IMR-90 (cell line): ENCODE measurements around the gene ARHGEF6. TPM values are rescaled to one million over a fixed set of nuclear protein-coding genes. Genes with fewer than 3 reads are reported as not detected.

Experiments
- ATAC-seq: fragments of 200-7000 bp; cut with Tn5 transposase; 2 replicates; pipeline ENCODE4 v1.9.1; 2020; ENCODE audit warnings: low read depth, mild to moderate bottlenecking, moderate library complexity
- BruUV-seq: library from RNA; stranded (reverse); fragments of 400-500 nt; replicated peaks from 2 replicates; lab custom pipeline; 2021; lab: Mats Ljungman, UMichigan
- CTCF ChIA-PET: fragments of 300-600 bp; formaldehyde crosslinking; extraction: SDS; loops from one replicate; lab custom pipeline; 2021; ENCODE audit warnings: antibody characterized with exemption; lab: Yijun Ruan, JAX
- POLR2A ChIA-PET: fragments of 300-600 bp; sonication (Branson Sonifier 250); formaldehyde crosslinking; loops from one replicate; lab custom pipeline; 2022; ENCODE audit warnings: antibody characterized with exemption; ENCODE audit not compliant: unreplicated experiment; lab: Charles Lee
- DNase-seq: peaks from one replicate; pipeline ENCODE4 v3.0.0; 2013
- H2AFZ ChIP-seq: replicated peaks from 2 replicates; pipeline ENCODE3; 2013; ENCODE audit warnings: low read length, mild to moderate bottlenecking; ENCODE audit not compliant: poor library complexity
- H2AK5ac ChIP-seq: 2 replicates; pipeline ENCODE4 v1.6.1; 2013; ENCODE audit warnings: low read depth, low read length, inconsistent platforms
- H2AK9ac ChIP-seq: replicated peaks from 2 replicates; pipeline ENCODE3; 2013; ENCODE audit warnings: mild to moderate bottlenecking, low read depth, low read length, moderate library complexity; ENCODE audit not compliant: poor library complexity
- H2BK120ac ChIP-seq: 2 replicates; pipeline ENCODE4 v1.6.1; 2013; ENCODE audit warnings: low read depth, low read length, inconsistent platforms
- H2BK15ac ChIP-seq: 3 replicates; pipeline ENCODE4 v1.6.1; 2013; ENCODE audit warnings: low read depth, low read length, inconsistent platforms
- H2BK20ac ChIP-seq: 2 replicates; pipeline ENCODE4 v1.6.1; 2013; ENCODE audit warnings: low read depth, mild to moderate bottlenecking, inconsistent platforms, low read length, moderate library complexity
- H2BK5ac ChIP-seq: 2 replicates; pipeline ENCODE4 v1.6.1; 2013; ENCODE audit warnings: mild to moderate bottlenecking, low read depth, low read length, inconsistent platforms; ENCODE audit not compliant: poor library complexity, severe bottlenecking
- H3K14ac ChIP-seq: replicated peaks from 2 replicates; pipeline ENCODE4 v1.6.1; 2013; ENCODE audit warnings: low read depth, low read length, inconsistent platforms
- H3K18ac ChIP-seq: 2 replicates; pipeline ENCODE4 v1.6.1; 2013; ENCODE audit warnings: low read depth, low read length, control low read depth
- H3K23ac ChIP-seq: 2 replicates; pipeline ENCODE4 v1.6.1; 2013; ENCODE audit warnings: low read depth, low read length, inconsistent platforms
- H3K27ac ChIP-seq: 2 replicates; pipeline ENCODE4 v1.5.1; 2013; ENCODE audit warnings: mild to moderate bottlenecking, control low read depth, low read length; ENCODE audit not compliant: insufficient read depth
- H3K27me3 ChIP-seq: 2 replicates; pipeline ENCODE4 v1.6.1; 2013; ENCODE audit warnings: low read length; ENCODE audit not compliant: control insufficient read depth, insufficient read depth
- H3K36me3 ChIP-seq: 2 replicates; pipeline ENCODE4 v1.6.1; 2013; ENCODE audit warnings: low read length, mixed read lengths; ENCODE audit not compliant: control insufficient read depth, insufficient read depth
- H3K4ac ChIP-seq: 2 replicates; pipeline ENCODE4 v1.6.1; 2013; ENCODE audit warnings: low read depth, low read length, inconsistent platforms
- H3K4me1 ChIP-seq: 2 replicates; pipeline ENCODE4 v1.6.1; 2013; ENCODE audit warnings: low read length, mixed read lengths; ENCODE audit not compliant: control insufficient read depth, insufficient read depth
- H3K4me2 ChIP-seq: 2 replicates; pipeline ENCODE4 v1.6.1; 2013; ENCODE audit warnings: low read depth, mild to moderate bottlenecking, control low read depth, low read length, moderate library complexity
- H3K4me3 ChIP-seq: 2 replicates; pipeline ENCODE4 v1.5.1; 2013; ENCODE audit warnings: low read depth, mild to moderate bottlenecking, control low read depth, low read length, moderate library complexity; ENCODE audit not compliant: insufficient read depth
- H3K56ac ChIP-seq: 2 replicates; pipeline ENCODE4 v1.6.1; 2013; ENCODE audit warnings: low read length, inconsistent platforms; ENCODE audit not compliant: insufficient read depth; ENCODE audit errors: extremely low read depth
- H3K79me1 ChIP-seq, 2 experiments: 2 replicates each; pipeline ENCODE4 v1.6.1; 2013; ENCODE audit warnings: low read length in 2 of 2, inconsistent platforms in 1 of 2, low read depth in 1 of 2
- H3K9ac ChIP-seq: 2 replicates; pipeline ENCODE4 v1.6.1; 2013; ENCODE audit warnings: low read depth, low read length, control low read depth
- H3K9me1 ChIP-seq: 2 replicates; pipeline ENCODE4 v1.6.1; 2013; ENCODE audit warnings: low read length, inconsistent platforms; ENCODE audit not compliant: insufficient read depth
- H3K9me3 ChIP-seq: 2 replicates; pipeline ENCODE4 v1.6.1; 2013; ENCODE audit warnings: low read length; ENCODE audit not compliant: control insufficient read depth, insufficient read depth
- H4K20me1 ChIP-seq: 2 replicates; pipeline ENCODE4 v1.6.1; 2013; ENCODE audit warnings: low read length, inconsistent platforms; ENCODE audit not compliant: insufficient read depth
- H4K5ac ChIP-seq: 2 replicates; pipeline ENCODE4 v1.6.1; 2013; ENCODE audit warnings: mild to moderate bottlenecking, low read depth, low read length, control low read depth
- H4K8ac ChIP-seq, 2 experiments: 2 replicates each; pipeline ENCODE4 v1.6.1; 2013; ENCODE audit warnings: low read depth in 2 of 2, low read length in 2 of 2, control low read depth in 1 of 2, inconsistent platforms in 1 of 2
- H4K91ac ChIP-seq: 2 replicates; pipeline ENCODE4 v1.6.1; 2013; ENCODE audit warnings: low read depth, low read length, inconsistent platforms; ENCODE audit not compliant: insufficient read depth
- BHLHE40 ChIP-seq: fragments of 150-350 bp; IDR thresholded peaks from 2 replicates; pipeline ENCODE4 v1.6.1; 2016; ENCODE audit warnings: mild to moderate bottlenecking, low read depth, low read length
- CEBPB ChIP-seq: IDR thresholded peaks from 2 replicates; pipeline ENCODE4 v1.6.1; 2012; ENCODE audit warnings: low read depth, low read length, improper control_type of control experiment
- CHD1 ChIP-seq: IDR thresholded peaks from 2 replicates; pipeline ENCODE4 v1.6.1; 2012; ENCODE audit warnings: low read depth, low read length, improper control_type of control experiment
- FOS ChIP-seq: fragments of 150-350 bp; IDR thresholded peaks from 2 replicates; pipeline ENCODE4 v1.6.1; 2016; ENCODE audit warnings: low read depth, low read length
- MAFK ChIP-seq: IDR thresholded peaks from 2 replicates; pipeline ENCODE4 v1.6.1; 2012; ENCODE audit warnings: low read depth, low read length, improper control_type of control experiment
- MAZ ChIP-seq: IDR thresholded peaks from 2 replicates; pipeline ENCODE4 v1.6.1; 2012; ENCODE audit warnings: low read depth, mild to moderate bottlenecking, low read length, improper control_type of control experiment, moderate library complexity, borderline replicate concordance
- MXI1 ChIP-seq: IDR thresholded peaks from 2 replicates; pipeline ENCODE4 v1.6.1; 2012; ENCODE audit warnings: low read depth, mild to moderate bottlenecking, low read length, moderate library complexity, borderline replicate concordance
- NFE2L2 ChIP-seq: fragments of 150-350 bp; IDR thresholded peaks from 2 replicates; pipeline ENCODE4 v1.6.1; 2016; ENCODE audit warnings: low read depth, mild to moderate bottlenecking, low read length
- POLR2A ChIP-seq: IDR thresholded peaks from 2 replicates; pipeline ENCODE4 v1.6.1; 2012; ENCODE audit warnings: mild to moderate bottlenecking, low read depth, low read length
- RAD21 ChIP-seq: IDR thresholded peaks from 2 replicates; pipeline ENCODE4 v1.6.1; 2012; ENCODE audit warnings: low read length, improper control_type of control experiment
- RCOR1 ChIP-seq: IDR thresholded peaks from 2 replicates; pipeline ENCODE4 v1.6.1; 2012; ENCODE audit warnings: mild to moderate bottlenecking, low read length, improper control_type of control experiment; ENCODE audit not compliant: insufficient replicate concordance
- RFX5 ChIP-seq: IDR thresholded peaks from 2 replicates; pipeline ENCODE4 v1.8.0; 2012; ENCODE audit warnings: low read depth, mild to moderate bottlenecking, low read length, moderate library complexity
- SMC3 ChIP-seq: fragments of 150-350 bp; IDR thresholded peaks from 2 replicates; pipeline ENCODE4 v1.6.1; 2016; ENCODE audit warnings: low read depth, mild to moderate bottlenecking, antibody characterized with exemption, low read length, moderate library complexity
- WGBS, 2 experiments: methylation state at CpG; one replicate each; pipeline versions ENCODE4 v1.1.5 to v1.1.7; 2013; ENCODE audit warnings: missing lambda C conversion rate in 2 of 2; ENCODE audit not compliant: insufficient read length in 1 of 2; ENCODE audit errors: extremely low coverage in 2 of 2; 5-methylcytosine and 5-hydroxymethylcytosine counted together
- dilution Hi-C: fragments of 300-500 bp; cut with HindIII; formaldehyde crosslinking; loops from one replicate; pipeline ENCODE4 v1.14.3; 2018; ENCODE audit warnings: low sequenced_read_pairs; ENCODE audit not compliant: unreplicated experiment
- in situ Hi-C: fragments of 300-500 bp; cut with MboI; formaldehyde crosslinking; loops from 3 replicates; pipeline ENCODE4 v1.14.3; 2019; ENCODE audit warnings: low sequenced_read_pairs, inconsistent platforms, mixed read lengths
- intact Hi-C: fragments of 100-400 bp; cut with micrococcal nuclease; formaldehyde crosslinking; loops from 2 replicates; pipeline ENCODE4 v1.10.0; 2022
- polyA plus RNA-seq, 3 experiments: library from polyadenylated mRNA; depleted of rRNA; stranded (reverse); fragments of >200 nt; gene quantifications; 2 replicates each; pipeline ENCODE4 v1.2.3, GENCODE V29; 2012; ENCODE audit warnings: low replicate concordance in 1 of 3
- total RNA-seq: library from RNA; depleted of rRNA; stranded (reverse); fragments of >200 nt; gene quantifications from 2 replicates; pipeline ENCODE4 v1.2.3, GENCODE V29; 2012
- TF ChIP-seq, protein P1 (sequence below): conservative IDR thresholded peaks from 2 replicates; pipeline ENCODE4 v1.5.1; 2012; ENCODE audit warnings: mild to moderate bottlenecking, low read depth, low read length, improper control_type of control experiment
- TF ChIP-seq, protein P2 (sequence below): fragments of 150-350 bp; IDR thresholded peaks from 2 replicates; pipeline ENCODE4 v1.6.1; 2017; ENCODE audit warnings: mild to moderate bottlenecking, antibody characterized with exemption, low read length, low read depth
- TF ChIP-seq, protein P3 (sequence below): fragments of 150-350 bp; IDR thresholded peaks from 2 replicates; pipeline ENCODE4 v1.6.1; 2016; ENCODE audit warnings: low read depth, mild to moderate bottlenecking, low read length, moderate library complexity, borderline replicate concordance

The ARHGEF6 gene
- total and polyA plus RNA-seq, 2 of the 4 experiments (the other 2 are of a cell fraction) = 2.1 to 2.7 TPM

DNA sequence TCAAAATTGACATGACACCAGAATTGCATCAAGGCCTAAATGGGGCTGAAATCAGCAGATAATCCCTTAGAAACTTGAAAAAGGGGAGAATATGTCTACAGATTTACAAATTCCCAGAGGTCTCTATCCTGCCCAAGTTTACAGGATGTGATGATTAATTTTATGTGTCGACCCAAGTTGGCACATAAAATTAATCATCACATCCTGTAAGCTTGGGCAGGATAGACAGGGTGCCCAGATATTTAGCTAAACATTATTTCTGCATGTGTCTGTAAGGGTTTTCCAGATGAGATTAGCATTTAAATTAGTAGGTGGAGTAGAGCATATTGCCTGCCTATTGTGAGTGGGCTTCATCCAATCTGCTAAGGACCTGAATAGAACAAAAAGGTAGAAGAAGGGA lies 52.3 kb downstream of the ARHGEF6 start:
- Histone ChIP-seq H3K36me3 (no peaks in the 10 kb centered on the region), H2AFZ (no peak overlapping the region), H4K91ac (no peak overlapping the region), H3K27ac (no peak overlapping the region), H3K4ac (no peak overlapping the region), H3K23ac (no peak overlapping the region), H3K4me2 (no peak overlapping the region), H2BK20ac (no peak overlapping the region), H2AK9ac (no peak overlapping the region), H4K8ac (no peak overlapping the region), H4K5ac (no peak overlapping the region), H3K79me1 (no peaks in the 10 kb centered on the region), H3K9me1 (no peaks in the 10 kb centered on the region), H3K4me3 (no peak overlapping the region), H3K9ac (no peak overlapping the region), H3K27me3 (no peaks in the 10 kb centered on the region), H2BK15ac (no peak overlapping the region), H2BK5ac (no peak overlapping the region), H2AK5ac (no peak overlapping the region), H4K20me1 (no peaks in the 10 kb centered on the region), H2BK120ac (no peak overlapping the region), H3K4me1 (no peaks in the 10 kb centered on the region), H3K56ac (no peak overlapping the region), H3K9me3 (no peaks in the 10 kb centered on the region), H3K18ac (no peak overlapping the region), H3K14ac (no peak overlapping the region)
- intact Hi-C loops (no loop called here), in situ Hi-C loops (no loop called here), dilution Hi-C loops (no loop called here)
- BruUV-seq = no TSS peak
- ChIA-PET POLR2A (interaction anchor here (0.5 kb wide), 1 partner anchor 188 kb away, joined by 4 read pairs; no protein-coding TSS in a partner anchor), CTCF (no interaction called here)
- TF ChIP-seq, protein P1, sequence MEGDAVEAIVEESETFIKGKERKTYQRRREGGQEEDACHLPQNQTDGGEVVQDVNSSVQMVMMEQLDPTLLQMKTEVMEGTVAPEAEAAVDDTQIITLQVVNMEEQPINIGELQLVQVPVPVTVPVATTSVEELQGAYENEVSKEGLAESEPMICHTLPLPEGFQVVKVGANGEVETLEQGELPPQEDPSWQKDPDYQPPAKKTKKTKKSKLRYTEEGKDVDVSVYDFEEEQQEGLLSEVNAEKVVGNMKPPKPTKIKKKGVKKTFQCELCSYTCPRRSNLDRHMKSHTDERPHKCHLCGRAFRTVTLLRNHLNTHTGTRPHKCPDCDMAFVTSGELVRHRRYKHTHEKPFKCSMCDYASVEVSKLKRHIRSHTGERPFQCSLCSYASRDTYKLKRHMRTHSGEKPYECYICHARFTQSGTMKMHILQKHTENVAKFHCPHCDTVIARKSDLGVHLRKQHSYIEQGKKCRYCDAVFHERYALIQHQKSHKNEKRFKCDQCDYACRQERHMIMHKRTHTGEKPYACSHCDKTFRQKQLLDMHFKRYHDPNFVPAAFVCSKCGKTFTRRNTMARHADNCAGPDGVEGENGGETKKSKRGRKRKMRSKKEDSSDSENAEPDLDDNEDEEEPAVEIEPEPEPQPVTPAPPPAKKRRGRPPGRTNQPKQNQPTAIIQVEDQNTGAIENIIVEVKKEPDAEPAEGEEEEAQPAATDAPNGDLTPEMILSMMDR = no peak
- TF ChIP-seq, protein P2, sequence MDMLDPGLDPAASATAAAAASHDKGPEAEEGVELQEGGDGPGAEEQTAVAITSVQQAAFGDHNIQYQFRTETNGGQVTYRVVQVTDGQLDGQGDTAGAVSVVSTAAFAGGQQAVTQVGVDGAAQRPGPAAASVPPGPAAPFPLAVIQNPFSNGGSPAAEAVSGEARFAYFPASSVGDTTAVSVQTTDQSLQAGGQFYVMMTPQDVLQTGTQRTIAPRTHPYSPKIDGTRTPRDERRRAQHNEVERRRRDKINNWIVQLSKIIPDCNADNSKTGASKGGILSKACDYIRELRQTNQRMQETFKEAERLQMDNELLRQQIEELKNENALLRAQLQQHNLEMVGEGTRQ = no peak
- TF ChIP-seq RCOR1 (no peak), FOS (no peak), SMC3 (no peak), MXI1 (no peak), MAFK (no peak), RAD21 (no peak), MAZ (no peak), NFE2L2 (no peak), CEBPB (no peak), BHLHE40 (no peak), RFX5 (no peak), POLR2A (no peak), CHD1 (no peak)
- TF ChIP-seq, protein P3, sequence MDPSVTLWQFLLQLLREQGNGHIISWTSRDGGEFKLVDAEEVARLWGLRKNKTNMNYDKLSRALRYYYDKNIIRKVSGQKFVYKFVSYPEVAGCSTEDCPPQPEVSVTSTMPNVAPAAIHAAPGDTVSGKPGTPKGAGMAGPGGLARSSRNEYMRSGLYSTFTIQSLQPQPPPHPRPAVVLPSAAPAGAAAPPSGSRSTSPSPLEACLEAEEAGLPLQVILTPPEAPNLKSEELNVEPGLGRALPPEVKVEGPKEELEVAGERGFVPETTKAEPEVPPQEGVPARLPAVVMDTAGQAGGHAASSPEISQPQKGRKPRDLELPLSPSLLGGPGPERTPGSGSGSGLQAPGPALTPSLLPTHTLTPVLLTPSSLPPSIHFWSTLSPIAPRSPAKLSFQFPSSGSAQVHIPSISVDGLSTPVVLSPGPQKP = no peak
- DNase-seq (no peak), ATAC-seq (no peak)
- no CpG with 5 or more reads among the region's 1 CpG for WGBS, 2 experiments
